GM13977 (cell line): Measurements from ENCODE around the gene WDR7.

Source experiments
- DNase-seq: peaks from one replicate; pipeline ENCODE4 v3.0.0; 2012; ENCODE audit warnings: low spot score
- CTCF ChIP-seq: IDR thresholded peaks from 2 replicates; pipeline ENCODE4 v1.5.1; 2012; ENCODE audit warnings: mild to moderate bottlenecking, control low read depth; ENCODE audit not compliant: insufficient read depth; ENCODE audit errors: extremely low read depth, missing control alignments
- in situ Hi-C: fragments of 300-500 bp; cut with MboI; formaldehyde crosslinking; loops from one replicate; pipeline ENCODE4 v1.12.0; 2022; ENCODE audit warnings: low sequenced_read_pairs, low pct_unique_long_range_greater_than_20kb, mixed read lengths, inconsistent platforms; ENCODE audit not compliant: unreplicated experiment

WDR7 gene

DNA sequence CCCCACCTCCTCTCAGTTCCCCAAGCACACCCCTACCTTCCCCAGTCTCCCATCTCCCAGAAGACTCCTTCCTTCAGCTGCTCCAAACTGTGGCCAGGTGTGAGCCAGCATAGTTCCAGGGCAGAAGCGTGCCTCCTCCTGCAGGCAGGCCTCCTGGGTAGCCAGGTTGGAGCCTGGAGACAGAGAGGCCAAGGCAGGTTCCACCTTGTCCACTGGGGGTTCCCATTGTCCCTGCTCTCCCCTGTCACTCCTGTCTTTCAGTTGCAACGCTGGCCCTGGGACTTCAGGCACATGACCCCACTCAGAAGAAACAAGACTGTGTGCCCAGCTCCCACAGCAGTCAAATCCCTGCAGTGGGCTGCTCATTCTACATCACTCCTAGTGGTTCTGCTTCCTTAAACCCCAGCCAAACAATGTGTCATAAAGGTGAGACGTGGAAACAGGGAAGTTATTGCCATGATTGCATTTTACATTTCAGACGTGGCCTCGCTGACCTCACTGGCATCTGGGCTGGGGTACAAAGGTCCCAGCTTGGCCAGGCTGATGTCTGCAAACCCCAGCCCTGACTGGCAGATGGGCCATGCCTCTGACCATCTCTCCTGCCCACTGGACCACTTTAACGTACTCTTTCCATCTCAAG lies 399.3 kb downstream of the WDR7 start:
- no peak for DNase-seq
- in situ Hi-C loops = no loop called here
- TF ChIP-seq CTCF = no peak

DNA sequence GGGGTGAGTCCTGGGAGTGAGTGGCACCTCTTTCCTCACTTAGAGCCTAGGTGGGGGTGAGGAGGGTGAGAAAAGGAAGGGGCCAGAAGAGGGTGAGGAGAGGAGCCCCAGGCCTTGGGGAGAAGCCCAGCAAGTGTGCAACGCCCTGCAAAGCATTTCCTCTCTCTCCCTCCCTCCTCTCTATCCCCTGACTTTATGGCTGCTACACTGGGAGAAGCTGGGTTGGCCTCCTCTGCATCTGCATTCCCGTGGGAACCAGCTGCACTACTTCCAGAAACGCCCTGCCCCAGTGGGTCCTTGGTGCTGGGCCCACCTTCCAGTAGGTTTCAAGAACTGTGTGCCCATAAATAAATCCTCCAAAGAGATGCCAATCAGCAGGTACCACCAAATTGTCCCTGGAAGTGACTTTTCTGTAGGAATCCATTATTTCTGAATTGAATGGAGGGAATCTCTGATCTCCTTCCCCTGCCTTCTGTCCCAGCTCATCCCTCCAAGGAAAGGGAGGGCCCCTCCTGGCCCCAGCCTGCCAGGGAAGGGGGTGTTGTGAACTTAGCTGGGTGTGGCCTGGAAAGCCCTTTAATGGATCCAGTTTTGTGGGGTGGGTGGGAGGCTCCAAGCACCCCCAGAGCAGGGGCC lies 400.0 kb downstream of the WDR7 start:
- DNase-seq = no peak
- in situ Hi-C loops = no loop called here
- TF ChIP-seq CTCF = no peak

- no peak for TF ChIP-seq CTCF
- peak; percentile 62 for DNase-seq
- in situ Hi-C loops = no loop called here
These were observed 400.5 kb downstream of the WDR7 start for GRCh38 chr18:57051657-57052044.

- in situ Hi-C loops = no loop called here
- DNase-seq = peak; percentile 50
- TF ChIP-seq CTCF = peak; percentile 50
These were observed 401.0 kb downstream of the WDR7 start for GRCh38 chr18:57052173-57052572.

DNA sequence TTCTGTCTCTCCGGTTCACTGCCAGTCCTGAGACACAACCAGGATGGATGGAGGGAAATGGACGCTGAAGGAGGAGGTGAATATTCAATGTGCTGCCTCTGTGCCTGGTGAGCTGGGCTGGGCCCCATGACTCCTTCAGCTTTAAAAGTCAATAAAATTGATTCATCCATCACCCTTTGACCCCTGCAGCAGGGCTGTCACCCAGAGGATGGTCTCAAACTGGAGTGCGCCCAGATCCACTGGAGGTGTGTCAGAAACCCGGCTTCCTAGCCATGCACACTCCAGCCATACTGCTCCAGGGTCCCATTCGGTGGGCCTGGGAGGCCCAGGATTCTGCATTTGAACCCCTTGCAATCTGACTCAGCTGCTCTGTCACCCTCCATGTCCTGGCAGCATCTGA lies 401.6 kb downstream of the WDR7 start:
- no peak for DNase-seq
- in situ Hi-C loops = no loop called here
- no peak for TF ChIP-seq CTCF

- no peak for DNase-seq
- in situ Hi-C loops = no loop called here
- no peak for TF ChIP-seq CTCF
These were observed 403.7 kb downstream of the WDR7 start for GRCh38 chr18:57054891-57055290.

- in situ Hi-C loops = no loop called here
- peak; percentile 58 for DNase-seq
- TF ChIP-seq CTCF = no peak
These were observed 406.7 kb downstream of the WDR7 start for GRCh38 chr18:57057890-57058289.
